GM12891 (cell line): ENCODE measurements around the gene NFATC1.

ENCODE experiments used
- POLR2A ChIP-seq: IDR thresholded peaks from 2 replicates; pipeline ENCODE4 v1.6.1; 2011; ENCODE audit warnings: low read depth, low read length, control low read depth
- SPI1 ChIP-seq: IDR thresholded peaks from 2 replicates; pipeline ENCODE4 v1.6.1; 2011; ENCODE audit warnings: low read depth, low read length, control low read depth

DNA sequence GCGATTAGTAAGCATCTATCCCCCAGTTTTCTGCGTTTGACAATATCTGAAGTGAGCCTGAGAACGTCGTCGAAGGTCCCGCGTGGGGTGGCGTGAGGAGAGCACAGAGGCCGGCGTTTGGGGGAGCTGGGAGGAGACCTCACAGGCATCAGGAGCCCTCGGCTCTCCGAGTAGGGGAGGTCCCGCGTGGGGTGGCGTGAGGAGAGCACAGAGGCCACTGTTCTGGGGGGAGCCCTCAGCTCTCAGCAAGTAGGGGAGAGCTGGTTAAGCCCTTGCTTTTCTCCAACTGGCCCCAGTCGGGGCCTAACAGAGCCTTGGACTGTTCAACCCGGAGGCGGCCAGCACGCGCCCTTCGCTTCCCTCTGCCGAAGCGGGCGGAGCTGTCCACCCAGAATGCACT, 134.3 kb downstream of the NFATC1 start:
- TF ChIP-seq POLR2A (no peak), SPI1 (no peak)
